Smooth muscle cell (in vitro differentiated cells): ENCODE data around the gene MYO15B. TPM values are rescaled to one million over a fixed set of nuclear protein-coding genes. Genes with fewer than 3 reads are reported as not detected.

ENCODE experiments used
- DNase-seq: peaks from one replicate; lab custom pipeline; 2025; ENCODE audit not compliant: unreplicated experiment; lab: John Stamatoyannopoulos, UW
- H2AFZ ChIP-seq: fragments of 200-600 bp; sonication (generic); 2 replicates; pipeline ENCODE4 v1.6.0; 2016; ENCODE audit warnings: antibody characterized with exemption, low read depth, mild to moderate bottlenecking
- H3F3A ChIP-seq: fragments of 200-600 bp; sonication (generic); 2 replicates; pipeline ENCODE4 v1.6.0; 2017; ENCODE audit warnings: antibody characterized with exemption, low read depth
- H3K27ac ChIP-seq: fragments of 200-600 bp; sonication (generic); 2 replicates; pipeline ENCODE4 v1.5.1; 2016; ENCODE audit warnings: low read depth, mild to moderate bottlenecking
- H3K27me3 ChIP-seq: fragments of 200-600 bp; sonication (generic); 2 replicates; pipeline ENCODE4 v1.6.1; 2016; ENCODE audit warnings: low read depth, mild to moderate bottlenecking
- H3K36me3 ChIP-seq: fragments of 200-600 bp; sonication (generic); 2 replicates; pipeline ENCODE4 v1.5.1; 2016; ENCODE audit warnings: low read depth
- H3K4me1 ChIP-seq: fragments of 200-600 bp; sonication (generic); 2 replicates; pipeline ENCODE4 v1.5.1; 2016; ENCODE audit warnings: low read depth
- H3K4me2 ChIP-seq: fragments of 200-600 bp; sonication (generic); 2 replicates; pipeline ENCODE4 v1.6.0; 2016; ENCODE audit warnings: mild to moderate bottlenecking
- H3K4me3 ChIP-seq: fragments of 200-600 bp; sonication (generic); 2 replicates; pipeline ENCODE4 v1.5.1; 2016; ENCODE audit warnings: mild to moderate bottlenecking
- H3K79me2 ChIP-seq: fragments of 200-600 bp; sonication (generic); 2 replicates; pipeline ENCODE4 v1.6.0; 2016; ENCODE audit warnings: low read depth, mild to moderate bottlenecking
- H3K9ac ChIP-seq: fragments of 200-600 bp; sonication (generic); 2 replicates; pipeline ENCODE4 v1.6.0; 2016; ENCODE audit warnings: low read depth
- H3K9me3 ChIP-seq: fragments of 200-600 bp; sonication (generic); replicated peaks from 2 replicates; pipeline ENCODE4 v1.5.1; 2016; ENCODE audit warnings: low read depth
- H4K20me1 ChIP-seq: fragments of 200-600 bp; sonication (generic); 2 replicates; pipeline ENCODE4 v1.6.0; 2016; ENCODE audit warnings: low read depth
- WGBS: methylation state at CpG from one replicate; pipeline ENCODE4 v1.1.7; 2016; ENCODE audit warnings: low lambda C conversion rate; 5-methylcytosine and 5-hydroxymethylcytosine counted together
- polyA plus RNA-seq: library from polyadenylated mRNA; unstranded; fragments of >200 nt; fragmentation: Nextera tagmentation; extraction: Ambion mirVana; gene quantifications from 2 replicates; pipeline ENCODE4 v1.2.1, GENCODE V29; 2016
- total RNA-seq: library from RNA; depleted of rRNA; stranded (reverse); fragments of >200 nt; gene quantifications from 2 replicates; pipeline ENCODE4 v1.2.3, GENCODE V29; 2014
- TF ChIP-seq, protein P1 (sequence below): fragments of 200-600 bp; sonication (generic); IDR thresholded peaks from 2 replicates; pipeline ENCODE4 v1.5.1; 2017; ENCODE audit warnings: borderline replicate concordance, mild to moderate bottlenecking, antibody characterized with exemption; ENCODE audit not compliant: insufficient read depth, poor library complexity, severe bottlenecking

MYO15B gene
- total and polyA plus RNA-seq, 2 experiments from 2014 or later: 14.7 to 17.5 TPM

- no peaks in the 10 kb centered on the region for H3K9me3 ChIP-seq
- no peak overlapping the region for H3K4me2 ChIP-seq
- no peak overlapping the region for H3K27ac ChIP-seq
- H3K27me3 ChIP-seq: no peaks in the 10 kb centered on the region
- H3K4me3 ChIP-seq: no peak overlapping the region
- peaks cover 5% of the 10 kb centered on the region for H4K20me1 ChIP-seq
- TF ChIP-seq, protein P1, sequence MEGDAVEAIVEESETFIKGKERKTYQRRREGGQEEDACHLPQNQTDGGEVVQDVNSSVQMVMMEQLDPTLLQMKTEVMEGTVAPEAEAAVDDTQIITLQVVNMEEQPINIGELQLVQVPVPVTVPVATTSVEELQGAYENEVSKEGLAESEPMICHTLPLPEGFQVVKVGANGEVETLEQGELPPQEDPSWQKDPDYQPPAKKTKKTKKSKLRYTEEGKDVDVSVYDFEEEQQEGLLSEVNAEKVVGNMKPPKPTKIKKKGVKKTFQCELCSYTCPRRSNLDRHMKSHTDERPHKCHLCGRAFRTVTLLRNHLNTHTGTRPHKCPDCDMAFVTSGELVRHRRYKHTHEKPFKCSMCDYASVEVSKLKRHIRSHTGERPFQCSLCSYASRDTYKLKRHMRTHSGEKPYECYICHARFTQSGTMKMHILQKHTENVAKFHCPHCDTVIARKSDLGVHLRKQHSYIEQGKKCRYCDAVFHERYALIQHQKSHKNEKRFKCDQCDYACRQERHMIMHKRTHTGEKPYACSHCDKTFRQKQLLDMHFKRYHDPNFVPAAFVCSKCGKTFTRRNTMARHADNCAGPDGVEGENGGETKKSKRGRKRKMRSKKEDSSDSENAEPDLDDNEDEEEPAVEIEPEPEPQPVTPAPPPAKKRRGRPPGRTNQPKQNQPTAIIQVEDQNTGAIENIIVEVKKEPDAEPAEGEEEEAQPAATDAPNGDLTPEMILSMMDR: no peak
- no peak for DNase-seq
- no peak overlapping the region for H3K9ac ChIP-seq
- no peak overlapping the region for H2AFZ ChIP-seq
- no peaks in the 10 kb centered on the region for H3F3A ChIP-seq
- no peaks in the 10 kb centered on the region for H3K36me3 ChIP-seq
- WGBS: 93% methylated on average over 20 of the region's 20 CpGs
- H3K4me1 ChIP-seq: peaks cover 25% of the 10 kb centered on the region
- no peaks in the 10 kb centered on the region for H3K79me2 ChIP-seq
Measured at GRCh38 chr17:75634754-75635609, 47.4 kb downstream of the MYO15B start.

GRCh38 chr17:75635610-75636202, 48.1 kb downstream of the MYO15B start:
- no peak for DNase-seq
- peaks cover 25% of the 10 kb centered on the region for H3K4me1 ChIP-seq

GRCh38 chr17:75636381-75637142, 49.0 kb downstream of the MYO15B start:
- Histone ChIP-seq H3K9ac (no peak overlapping the region), H3K79me2 (no peaks in the 10 kb centered on the region), H4K20me1 (peaks cover 5% of the 10 kb centered on the region), H3K4me3 (no peak overlapping the region), H3K36me3 (no peaks in the 10 kb centered on the region), H3K4me1 (peaks cover 25% of the 10 kb centered on the region), H2AFZ (no peak overlapping the region), H3K4me2 (no peak overlapping the region), H3K27me3 (no peaks in the 10 kb centered on the region), H3F3A (no peaks in the 10 kb centered on the region), H3K27ac (no peak overlapping the region), H3K9me3 (no peaks in the 10 kb centered on the region)
- DNase-seq: no peak
- TF ChIP-seq, protein P1: no peak
- 96% methylated on average over 19 of the region's 19 CpGs for WGBS

More at GRCh38 chr17:75635610-75636202, 48.1 kb downstream of the MYO15B start:
- Histone ChIP-seq H3K4me3 (no peak overlapping the region), H3K9me3 (no peaks in the 10 kb centered on the region), H3K27ac (no peak overlapping the region), H3K79me2 (no peaks in the 10 kb centered on the region), H3K27me3 (no peaks in the 10 kb centered on the region), H3K9ac (no peak overlapping the region), H3K4me2 (no peak overlapping the region), H2AFZ (no peak overlapping the region), H3K36me3 (no peaks in the 10 kb centered on the region), H3F3A (no peaks in the 10 kb centered on the region), H4K20me1 (peaks cover 5% of the 10 kb centered on the region)
- WGBS: 93% methylated on average over 16 of the region's 16 CpGs
- TF ChIP-seq, protein P1: no peak
